ENCODE measurements around the gene UNC119.

- TF ChIP-seq CTCF (IDR thresholded peaks at IDR 0.05; ENCODE audit: low read depth, low read length, missing input control) (no peak), GABPA (IDR thresholded peaks at IDR 0.05 in 1 of 2, conservative IDR thresholded peaks at IDR 0.05 in 1 of 2) (no peak), RXRA (IDR thresholded peaks at IDR 0.05) (no peak), YY1 (IDR thresholded peaks at IDR 0.05) (no peak), TAF1 (conservative IDR thresholded peaks at IDR 0.05) (no peak), HNF4G (IDR thresholded peaks at IDR 0.05) (no peak), REST (IDR thresholded peaks at IDR 0.05) (no peak)
Measured at GRCh38 chr17:28527181-28527681, 25.2 kb downstream of the UNC119 start.
